OCI-LY7 (cell line): ENCODE results near the gene PRF1. TPM values are rescaled to one million over a fixed set of nuclear protein-coding genes. Genes with fewer than 3 reads are reported as not detected.

Source experiments
- BruUV-seq: library from RNA; stranded (reverse); fragments of 400-500 nt; replicated peaks from 2 replicates; lab custom pipeline; 2021; lab: Mats Ljungman, UMichigan
- CTCF ChIA-PET: fragments of 300-600 bp; sonication (Branson Sonifier 250); formaldehyde crosslinking; loops from one replicate; lab custom pipeline; 2022; ENCODE audit warnings: antibody characterized with exemption; ENCODE audit not compliant: unreplicated experiment; lab: Charles Lee
- POLR2A ChIA-PET: fragments of 300-600 bp; sonication (Branson Sonifier 250); formaldehyde crosslinking; loops from one replicate; lab custom pipeline; 2022; ENCODE audit warnings: antibody characterized with exemption; lab: Charles Lee
- DNase-seq: peaks from one replicate; pipeline ENCODE4 v3.0.0-alpha.2; 2015; ENCODE audit warnings: low spot score
- H2AFZ ChIP-seq: fragments of 200-600 bp; sonication (generic), shearing (Covaris generic); 2 replicates; pipeline ENCODE4 v1.6.1; 2014; ENCODE audit warnings: mild to moderate bottlenecking, antibody characterized with exemption, low read length, moderate library complexity
- H3K27ac ChIP-seq: fragments of 200-600 bp; sonication (generic); 2 replicates; pipeline ENCODE4 v1.5.1; 2014; ENCODE audit warnings: mixed run types, low read depth, mild to moderate bottlenecking, moderate library complexity, low read length, inconsistent platforms; ENCODE audit not compliant: poor library complexity, severe bottlenecking
- H3K36me3 ChIP-seq: fragments of 200-600 bp; sonication (generic); 2 replicates; pipeline ENCODE4 v1.6.1; 2014; ENCODE audit warnings: mild to moderate bottlenecking, antibody characterized with exemption, low read length, moderate library complexity, mixed read lengths; ENCODE audit not compliant: insufficient read depth
- H3K4me1 ChIP-seq: fragments of 200-600 bp; sonication (generic); 2 replicates; pipeline ENCODE4 v1.5.1; 2014; ENCODE audit warnings: mild to moderate bottlenecking, low read length; ENCODE audit not compliant: insufficient read depth, poor library complexity, severe bottlenecking
- H3K4me2 ChIP-seq: fragments of 200-600 bp; sonication (generic); 2 replicates; pipeline ENCODE4 v1.6.1; 2014; ENCODE audit warnings: mild to moderate bottlenecking, low read length
- H3K4me3 ChIP-seq: fragments of 200-600 bp; sonication (generic); 2 replicates; pipeline ENCODE4 v1.5.1; 2014; ENCODE audit warnings: mild to moderate bottlenecking, low read depth, low read length; ENCODE audit not compliant: poor library complexity, severe bottlenecking
- H3K79me2 ChIP-seq: fragments of 200-600 bp; sonication (generic); 2 replicates; pipeline ENCODE4 v1.6.1; 2016; ENCODE audit warnings: low read depth, mild to moderate bottlenecking, low read length, moderate library complexity, mixed read lengths; ENCODE audit not compliant: insufficient read depth
- H3K9me2 ChIP-seq: fragments of 200-600 bp; sonication (generic); 2 replicates; pipeline ENCODE4 v1.6.1; 2016; ENCODE audit warnings: mild to moderate bottlenecking, low read length, mixed read lengths; ENCODE audit not compliant: insufficient read depth
- H3K9me3 ChIP-seq: fragments of 200-600 bp; sonication (generic); 2 replicates; pipeline ENCODE4 v1.6.1; 2014; ENCODE audit warnings: mild to moderate bottlenecking, mixed run types, low read length, mixed read lengths
- H4K20me1 ChIP-seq: fragments of 200-600 bp; sonication (generic); 2 replicates; pipeline ENCODE4 v1.6.1; 2014; ENCODE audit warnings: mild to moderate bottlenecking, antibody characterized with exemption, low read length, moderate library complexity, mixed read lengths; ENCODE audit not compliant: insufficient read depth
- EZH2phosphoT487 ChIP-seq: fragments of 200-600 bp; sonication (generic); IDR thresholded peaks from 2 replicates; pipeline ENCODE4 v1.6.1; 2018; ENCODE audit warnings: low read depth, borderline replicate concordance, mild to moderate bottlenecking, mixed run types, antibody characterized with exemption, low read length, moderate library complexity, mixed read lengths
- intact Hi-C: fragments of 100-400 bp; cut with micrococcal nuclease; formaldehyde crosslinking; loops from one replicate; pipeline ENCODE4 v1.10.0; 2022; ENCODE audit not compliant: unreplicated experiment
- total RNA-seq, 2 experiments: library from RNA; depleted of rRNA in 1 of 2; stranded (reverse); fragments of >200 nt in 1 of 2; shearing (Covaris generic) in 1 of 2; gene quantifications; 2 replicates each; pipeline ENCODE4 v1.2.3, GENCODE V29; 2014 to 2022
- TF ChIP-seq, protein P1 (sequence below): fragments of 200-600 bp; sonication (generic); conservative IDR thresholded peaks from 2 replicates; pipeline ENCODE4 v1.5.1; 2014; ENCODE audit warnings: mild to moderate bottlenecking, antibody characterized with exemption, low read length, moderate library complexity, mixed read lengths

The PRF1 gene
- total RNA-seq, 2 experiments from 2014 or later: 5.8 to 7.0 TPM

DNA sequence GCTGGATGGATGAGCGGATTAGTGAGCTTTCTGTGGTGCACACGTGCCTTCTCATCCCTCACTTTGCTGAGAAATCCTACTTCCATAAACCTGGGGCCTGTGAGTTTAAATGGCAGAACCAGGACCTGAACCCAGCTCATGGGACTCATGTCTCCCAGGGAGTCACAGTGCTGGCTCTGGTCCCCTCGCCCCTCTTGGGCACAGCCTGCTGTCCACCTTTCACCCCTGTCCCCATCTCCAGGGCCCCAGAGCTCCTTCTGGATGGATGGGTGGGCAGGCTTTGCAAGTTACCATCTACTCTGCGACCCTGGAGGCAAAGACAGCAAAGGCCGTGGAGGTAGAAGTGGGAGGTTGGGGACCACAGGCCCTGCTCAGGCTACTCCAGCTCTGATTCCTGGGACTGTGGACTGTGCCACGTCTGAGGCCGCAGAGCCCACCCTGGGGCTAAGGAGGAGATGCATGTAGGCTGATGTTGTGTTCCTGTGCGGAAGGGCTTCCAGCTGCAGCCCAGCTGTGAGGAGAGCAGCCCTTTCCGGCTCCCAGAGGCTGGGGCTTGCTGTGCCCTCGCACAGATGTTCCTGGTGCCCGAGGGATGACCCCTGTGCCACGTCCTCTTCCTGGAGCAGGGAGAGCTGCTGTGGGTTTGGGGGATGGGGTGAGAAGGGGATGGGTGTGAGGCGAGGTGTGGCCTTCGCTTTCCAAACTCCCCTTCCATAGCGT, 40.3 kb downstream of the PRF1 start:
- no peak for DNase-seq
- H2AFZ ChIP-seq: no peak overlapping the region
- H4K20me1 ChIP-seq: no peaks in the 10 kb centered on the region
- TF ChIP-seq EZH2phosphoT487: no peak
- TF ChIP-seq, protein P1, sequence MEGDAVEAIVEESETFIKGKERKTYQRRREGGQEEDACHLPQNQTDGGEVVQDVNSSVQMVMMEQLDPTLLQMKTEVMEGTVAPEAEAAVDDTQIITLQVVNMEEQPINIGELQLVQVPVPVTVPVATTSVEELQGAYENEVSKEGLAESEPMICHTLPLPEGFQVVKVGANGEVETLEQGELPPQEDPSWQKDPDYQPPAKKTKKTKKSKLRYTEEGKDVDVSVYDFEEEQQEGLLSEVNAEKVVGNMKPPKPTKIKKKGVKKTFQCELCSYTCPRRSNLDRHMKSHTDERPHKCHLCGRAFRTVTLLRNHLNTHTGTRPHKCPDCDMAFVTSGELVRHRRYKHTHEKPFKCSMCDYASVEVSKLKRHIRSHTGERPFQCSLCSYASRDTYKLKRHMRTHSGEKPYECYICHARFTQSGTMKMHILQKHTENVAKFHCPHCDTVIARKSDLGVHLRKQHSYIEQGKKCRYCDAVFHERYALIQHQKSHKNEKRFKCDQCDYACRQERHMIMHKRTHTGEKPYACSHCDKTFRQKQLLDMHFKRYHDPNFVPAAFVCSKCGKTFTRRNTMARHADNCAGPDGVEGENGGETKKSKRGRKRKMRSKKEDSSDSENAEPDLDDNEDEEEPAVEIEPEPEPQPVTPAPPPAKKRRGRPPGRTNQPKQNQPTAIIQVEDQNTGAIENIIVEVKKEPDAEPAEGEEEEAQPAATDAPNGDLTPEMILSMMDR: no peak
- ChIA-PET POLR2A (interaction anchor here (0.5 to 2.7 kb wide), 6 partner anchors 11 to 197 kb away, joined by 3 to 15 read pairs (median 4); no protein-coding TSS in a partner anchor), CTCF (interaction anchor here (0.6 to 1.6 kb wide), 2 partner anchors 23 to 142 kb away, joined by 3 to 7 read pairs; no protein-coding TSS in a partner anchor)
- intact Hi-C loops: no loop called here
- BruUV-seq: no TSS peak
- peak overlapping the region; percentile 33 for H3K4me3 ChIP-seq
- H3K9me2 ChIP-seq: no peaks in the 10 kb centered on the region
- peaks cover 66% of the 10 kb centered on the region for H3K4me1 ChIP-seq
- peak overlapping the region; percentile 73 for H3K27ac ChIP-seq
- H3K9me3 ChIP-seq: no peaks in the 10 kb centered on the region
- H3K79me2 ChIP-seq: no peaks in the 10 kb centered on the region
- H3K36me3 ChIP-seq: peaks cover 39% of the 10 kb centered on the region; the same call in 1 of the 2 replicates
- H3K4me2 ChIP-seq: peak overlapping the region; percentile 56

DNA sequence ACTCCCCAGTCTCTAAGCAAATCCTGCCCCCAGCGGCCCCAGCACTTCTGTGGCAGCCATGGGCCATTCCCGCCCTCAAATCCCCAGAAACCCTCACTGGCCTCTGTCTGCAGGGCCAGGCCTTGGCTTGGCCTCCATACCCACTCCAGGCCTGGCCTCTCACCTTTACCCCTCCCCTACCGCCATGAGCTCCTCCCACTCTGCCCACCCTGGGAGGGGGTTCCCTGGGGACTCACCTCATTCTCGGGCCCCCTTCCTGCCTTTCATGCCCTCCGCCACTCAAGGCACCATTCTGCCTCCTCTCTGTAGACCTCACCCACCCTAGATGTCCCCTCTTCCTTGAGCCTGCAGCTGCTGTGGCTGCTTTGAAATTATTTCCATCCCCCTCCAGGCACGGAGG, 41.0 kb downstream of the PRF1 start:
- BruUV-seq: no TSS peak

More for the DNA sequence above, 41.0 kb downstream of the PRF1 start:
- POLR2A ChIA-PET: interaction anchor here (0.6 to 2.7 kb wide), 9 partner anchors 11 to 1758 kb away, joined by 3 to 15 read pairs (median 3); no protein-coding TSS in a partner anchor
- no peaks in the 10 kb centered on the region for H3K79me2 ChIP-seq
- peaks cover 73% of the 10 kb centered on the region for H3K4me1 ChIP-seq
- no peaks in the 10 kb centered on the region for H3K9me3 ChIP-seq
- peak overlapping the region; percentile 73 for H3K27ac ChIP-seq
- intact Hi-C loops: no loop called here
- no peaks in the 10 kb centered on the region for H4K20me1 ChIP-seq
- peak overlapping the region; percentile 33 for H3K4me3 ChIP-seq
- H3K9me2 ChIP-seq: no peaks in the 10 kb centered on the region
- peak overlapping the region; percentile 56 for H3K4me2 ChIP-seq
- peaks cover 40% of the 10 kb centered on the region; the same call in 1 of the 2 replicates for H3K36me3 ChIP-seq
- no peak for TF ChIP-seq EZH2phosphoT487
- TF ChIP-seq, protein P1: no peak
- no peak overlapping the region for H2AFZ ChIP-seq
- CTCF ChIA-PET: interaction anchor here (0.6 to 1.6 kb wide), 3 partner anchors 18 to 143 kb away, joined by 3 to 7 read pairs (median 3); no protein-coding TSS in a partner anchor
- peak; percentile 82 for DNase-seq
